ENCODE data around the gene DDX41. TPM values are rescaled to one million over a fixed set of nuclear protein-coding genes. Genes with fewer than 3 reads are reported as not detected.
A peak's percentile ranks its signal among the peaks of the same experiment; 100 is the strongest.

Gene DDX41
- total and polyA plus RNA-seq, 7 donors = 47.8 to 78.4 (median 55.1) TPM

- peaks cover 28 to 59% (median 46%) of the 10 kb centered on the region in 4 donors for H3K36me3 ChIP-seq
- no peak for TF ChIP-seq CTCF (IDR thresholded peaks at IDR 0.05)
- no peak for TF ChIP-seq POLR2AphosphoS5 (IDR thresholded peaks at IDR 0.05)
- TF ChIP-seq EP300 (IDR thresholded peaks at IDR 0.05) = no peak
- TF ChIP-seq POLR2A (IDR thresholded peaks at IDR 0.05) = no peak
- DNase-seq = no peak
- H3K4me3 ChIP-seq = no peak overlapping the region
- H3K27me3 ChIP-seq = no peaks in the 10 kb centered on the region
- H3K4me1 ChIP-seq = peaks cover 0 to 22% (median 12%) of the 10 kb centered on the region in 4 donors
- H3K9me3 ChIP-seq = no peaks in the 10 kb centered on the region
- intact Hi-C loops (cut with DNase I) = loop anchor here (10.0 kb wide), 1 partner anchor 199 kb away; the partner anchor contains the start of gene MXD3
- H3K27ac ChIP-seq = no peak overlapping the region
- WGBS, 2 donors = 97 to 98% methylated on average over 15 of the region's 15 CpGs
These were observed 3.3 kb downstream of the DDX41 start for GRCh38 chr5:177513500-177513899.

GRCh38 chr5:177512736-177513380 lies 3.9 kb downstream of the DDX41 start:
- intact Hi-C loops (cut with DNase I) = loop anchor here (10.0 kb wide), 1 partner anchor 198 kb away; the partner anchor contains the start of gene MXD3
- Histone ChIP-seq H3K4me3 (no peak overlapping the region), H3K4me1 (peaks cover 0 to 22% (median 12%) of the 10 kb centered on the region in 4 donors), H3K27ac (no peak overlapping the region), H3K36me3 (peaks cover 28 to 59% (median 46%) of the 10 kb centered on the region in 4 donors), H3K9me3 (no peaks in the 10 kb centered on the region), H3K27me3 (no peaks in the 10 kb centered on the region)
- 92 to 95% methylated on average over 16 of the region's 16 CpGs for WGBS, 2 donors
- TF ChIP-seq EP300 (IDR thresholded peaks at IDR 0.05) (no peak), POLR2AphosphoS5 (IDR thresholded peaks at IDR 0.05) (no peak), POLR2A (IDR thresholded peaks at IDR 0.05) (no peak), CTCF (IDR thresholded peaks at IDR 0.05) (no peak)
- DNase-seq = no peak

- DNase-seq = no peak
- intact Hi-C loops (cut with DNase I) = loop anchor here (10.0 kb wide), 1 partner anchor 197 kb away; the partner anchor contains the start of gene MXD3
- no peak overlapping the region for H3K4me3 ChIP-seq
- 95 to 96% methylated on average over 34 of the region's 34 CpGs for WGBS, 2 donors
- no peaks in the 10 kb centered on the region for H3K9me3 ChIP-seq
- no peak overlapping the region for H3K27ac ChIP-seq
- peaks cover 0 to 17% (median 12%) of the 10 kb centered on the region in 4 donors for H3K4me1 ChIP-seq
- H3K27me3 ChIP-seq = no peaks in the 10 kb centered on the region
- H3K36me3 ChIP-seq = peaks cover 28 to 59% (median 46%) of the 10 kb centered on the region in 4 donors
- TF ChIP-seq CTCF (IDR thresholded peaks at IDR 0.05) (no peak), POLR2A (IDR thresholded peaks at IDR 0.05) (no peak), POLR2AphosphoS5 (IDR thresholded peaks at IDR 0.05) (no peak), EP300 (IDR thresholded peaks at IDR 0.05) (no peak)
These were observed 4.7 kb downstream of the DDX41 start for GRCh38 chr5:177511796-177512675.

GRCh38 chr5:177511181-177511580 lies 5.6 kb downstream of the DDX41 start:
- TF ChIP-seq CTCF (IDR thresholded peaks at IDR 0.05) (no peak), POLR2A (IDR thresholded peaks at IDR 0.05) (no peak), POLR2AphosphoS5 (IDR thresholded peaks at IDR 0.05) (no peak), EP300 (IDR thresholded peaks at IDR 0.05) (no peak)
- Histone ChIP-seq H3K27me3 (no peaks in the 10 kb centered on the region), H3K27ac (peak overlapping the region in 1 of 4 donors; percentile 38), H3K9me3 (no peaks in the 10 kb centered on the region), H3K4me1 (peaks cover 0 to 15% (median 10%) of the 10 kb centered on the region in 4 donors), H3K4me3 (no peak overlapping the region), H3K36me3 (peaks cover 28 to 59% (median 46%) of the 10 kb centered on the region in 4 donors)
- WGBS, 2 donors = 76 to 89% methylated on average over 5 of the region's 5 CpGs
- DNase-seq = no peak
- intact Hi-C loops (cut with DNase I) = loop anchor here (10.0 kb wide), 1 partner anchor 196 kb away; the partner anchor contains the start of gene MXD3

Data from sigmoid colon (tissue), 7 donors.